NCI-H146 (cell line): ENCODE measurements around the gene SPO11.

Experiments used
- DNase-seq: peaks from one replicate; lab custom pipeline; 2025; lab: John Stamatoyannopoulos, UW

SPO11 gene, protein sequence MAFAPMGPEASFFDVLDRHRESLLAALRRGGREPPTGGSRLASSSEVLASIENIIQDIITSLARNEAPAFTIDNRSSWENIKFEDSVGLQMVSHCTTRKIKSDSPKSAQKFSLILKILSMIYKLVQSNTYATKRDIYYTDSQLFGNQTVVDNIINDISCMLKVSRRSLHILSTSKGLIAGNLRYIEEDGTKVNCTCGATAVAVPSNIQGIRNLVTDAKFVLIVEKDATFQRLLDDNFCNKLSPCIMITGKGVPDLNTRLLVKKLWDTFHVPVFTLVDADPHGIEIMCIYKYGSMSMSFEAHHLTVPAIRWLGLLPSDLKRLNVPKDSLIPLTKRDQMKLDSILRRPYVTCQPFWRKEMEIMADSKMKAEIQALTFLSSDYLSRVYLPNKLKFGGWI

GRCh38 chr20:57329608-57330221 lies at the start of gene SPO11:
SPO11 (plus strand) TSS chr20:57329803; CDS start chr20:57329868, 65 bp downstream.
- DNase-seq, result no peak

GRCh38 chr20:57280221-57280620 lies 49.4 kb upstream of the SPO11 start:
- no peak for DNase-seq

GRCh38 chr20:57281900-57282299 lies 47.7 kb upstream of the SPO11 start:
- DNase-seq, result no peak

DNA sequence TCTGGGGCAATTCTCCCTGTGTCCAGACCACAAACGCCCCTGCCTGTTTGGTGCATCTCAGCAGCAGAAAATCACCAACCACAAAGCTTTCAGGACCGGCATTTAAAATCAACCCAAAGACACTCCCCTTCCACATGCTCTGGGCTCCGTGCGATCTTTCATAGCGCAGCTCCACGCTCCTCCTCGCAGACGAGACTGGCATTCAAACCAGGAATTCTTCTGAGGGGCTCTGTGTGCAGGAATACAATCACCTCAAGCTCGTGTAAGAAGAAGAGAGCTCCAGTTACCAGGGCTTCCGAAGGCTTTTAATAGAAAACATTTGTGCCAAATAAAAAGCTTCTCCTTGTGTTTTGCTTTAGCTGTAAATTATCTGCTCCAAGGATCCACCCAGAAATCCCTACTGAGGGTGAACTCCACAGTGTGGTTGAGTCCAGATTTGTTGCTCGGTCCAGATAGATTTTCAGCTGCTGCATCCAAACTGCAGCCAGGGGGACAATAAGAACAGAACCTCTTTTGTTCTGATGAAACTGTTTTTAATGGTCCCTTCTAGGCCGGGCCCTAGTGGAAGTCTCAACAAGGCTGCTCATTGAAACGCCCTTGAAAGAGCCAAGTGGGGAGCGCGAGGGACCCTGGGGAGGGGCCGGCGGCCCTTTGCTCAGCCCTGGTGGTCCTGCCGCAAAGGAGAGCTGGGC lies 46.8 kb upstream of the SPO11 start:
- no peak for DNase-seq

- no peak for DNase-seq
These were observed 45.7 kb upstream of the SPO11 start for GRCh38 chr20:57283860-57284259.

DNA sequence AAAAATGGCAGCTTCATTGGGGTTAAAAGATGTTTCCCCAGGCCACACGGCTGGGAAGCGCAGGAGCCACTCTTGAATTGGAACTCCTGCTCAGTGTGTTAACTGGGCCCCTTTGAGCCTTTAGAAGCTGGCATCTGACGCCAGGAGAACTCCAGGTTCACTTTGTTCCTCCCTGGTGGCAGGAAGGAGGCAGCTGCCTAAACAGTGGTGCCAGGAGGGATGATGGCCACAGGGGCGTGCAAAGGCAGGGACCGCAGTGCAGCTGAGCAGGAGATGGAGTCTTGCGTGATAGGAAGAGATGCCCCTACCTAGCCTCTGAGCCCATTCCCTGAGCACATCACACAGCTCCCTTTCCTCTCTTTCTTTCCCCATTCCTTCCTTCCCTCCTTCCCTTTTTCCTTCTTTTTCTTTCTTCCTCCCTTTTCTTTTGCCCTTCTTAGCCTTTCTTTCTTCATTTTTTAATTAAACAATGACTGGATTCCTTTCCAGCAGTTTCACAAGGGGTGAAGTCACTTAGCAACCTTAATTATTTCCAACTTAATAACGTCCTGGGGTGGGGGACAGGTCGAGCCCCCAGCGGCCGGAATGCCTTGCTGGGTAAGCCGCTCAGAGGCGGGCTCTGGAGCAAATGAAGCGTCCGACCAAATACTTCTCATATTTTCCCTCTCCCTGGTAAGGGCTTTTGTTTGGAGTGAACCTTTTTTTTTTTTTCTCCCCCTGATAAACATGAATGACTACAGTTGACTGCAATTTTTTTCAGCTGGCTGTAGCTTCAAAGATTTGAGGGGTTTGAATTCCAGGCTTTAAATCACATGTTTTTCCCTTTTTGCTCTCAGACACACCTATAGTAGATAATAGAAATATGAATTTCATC lies 42.4 kb upstream of the SPO11 start:
- no peak for DNase-seq

GRCh38 chr20:57287901-57288300 lies 41.7 kb upstream of the SPO11 start:
- DNase-seq, result no peak

DNA sequence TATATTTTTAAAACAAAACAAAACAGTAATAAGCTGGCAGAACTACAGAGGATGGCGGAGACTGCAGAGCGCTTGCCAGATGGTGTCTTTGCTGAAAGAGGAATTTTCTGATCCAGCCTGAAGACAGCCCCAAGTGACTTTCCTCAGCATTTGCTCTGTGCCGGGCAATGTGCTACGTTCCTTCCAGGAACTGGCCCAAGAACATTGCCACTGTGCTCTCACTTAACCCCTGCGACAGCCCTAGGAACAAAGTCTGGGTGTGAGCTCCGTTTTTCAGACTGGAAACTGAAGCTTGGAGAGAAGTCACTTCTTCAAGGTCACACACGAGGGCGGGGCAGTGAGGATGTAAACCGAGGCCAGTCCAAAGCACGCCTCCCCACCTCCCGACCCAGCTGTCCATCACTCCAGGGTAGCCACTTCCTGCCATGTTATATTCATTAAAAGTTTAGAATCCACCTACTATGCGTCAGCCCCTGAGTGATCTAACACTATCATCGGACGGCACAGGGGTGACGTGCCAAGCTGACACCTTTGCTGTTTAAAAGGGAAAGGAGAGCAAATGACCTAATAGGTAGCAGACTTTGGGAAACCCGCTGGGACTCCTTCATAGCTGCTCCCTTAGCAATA lies 40.8 kb upstream of the SPO11 start:
- DNase-seq, result no peak

- DNase-seq, result no peak
These were observed 40.0 kb upstream of the SPO11 start for GRCh38 chr20:57289391-57290177.

DNA sequence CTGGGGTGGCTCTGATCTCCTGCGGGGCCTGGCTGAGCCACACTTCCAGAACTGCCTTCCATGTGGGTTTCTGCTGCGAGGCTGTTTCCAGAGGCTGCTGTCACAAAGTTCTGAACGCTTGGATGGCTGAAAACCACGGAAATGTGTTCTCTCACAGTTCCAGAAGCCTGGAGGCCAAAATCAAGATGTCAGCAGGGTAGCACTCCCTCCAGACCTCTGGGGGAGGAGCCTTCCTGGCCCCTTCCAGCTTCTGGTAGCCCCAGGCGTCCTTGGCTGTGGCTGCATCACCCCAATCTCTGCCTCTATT lies 39.5 kb upstream of the SPO11 start:
- no peak for DNase-seq

DNA sequence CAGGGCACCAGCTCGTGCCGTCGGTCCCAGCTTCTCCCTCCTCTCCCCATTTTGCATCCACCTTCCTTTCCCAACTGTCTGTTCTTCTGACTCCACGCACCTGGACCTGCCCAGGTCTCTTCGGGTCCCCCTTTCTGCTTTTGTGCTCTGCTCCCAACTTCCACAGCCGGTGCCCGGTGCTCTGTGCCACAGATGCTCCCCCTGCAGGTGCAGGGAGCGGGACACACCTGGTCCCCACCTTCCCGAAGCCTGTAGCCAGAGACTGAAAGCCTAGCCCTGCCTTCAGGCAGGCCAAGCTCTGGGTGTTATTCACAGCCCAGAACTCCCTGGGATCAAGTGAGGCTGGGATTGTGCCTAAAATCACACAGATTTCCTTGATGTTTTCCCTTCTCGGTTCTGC lies 38.6 kb upstream of the SPO11 start:
- DNase-seq, result no peak

DNA sequence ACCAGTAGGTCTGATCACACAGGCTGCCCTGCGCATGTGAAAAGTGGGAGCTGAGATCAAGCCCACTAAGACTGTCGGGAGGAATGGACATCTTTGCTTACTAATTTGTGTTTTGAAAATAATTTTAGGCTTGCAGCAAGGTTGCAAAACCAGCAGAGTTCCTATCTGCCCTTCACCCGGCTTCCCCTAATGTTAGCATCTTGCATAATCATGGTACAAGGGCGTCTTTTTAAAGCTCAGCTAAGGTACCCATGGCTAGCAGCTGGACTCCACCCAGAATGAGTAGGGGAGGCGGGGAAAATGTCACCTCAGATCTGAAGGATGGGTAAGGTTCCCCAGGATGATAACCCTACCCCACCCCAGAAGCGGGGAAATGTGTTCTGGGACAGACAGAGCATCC lies 37.9 kb upstream of the SPO11 start:
- no peak for DNase-seq

- no peak for DNase-seq
These were observed 37.0 kb upstream of the SPO11 start for GRCh38 chr20:57292611-57293010.

DNA sequence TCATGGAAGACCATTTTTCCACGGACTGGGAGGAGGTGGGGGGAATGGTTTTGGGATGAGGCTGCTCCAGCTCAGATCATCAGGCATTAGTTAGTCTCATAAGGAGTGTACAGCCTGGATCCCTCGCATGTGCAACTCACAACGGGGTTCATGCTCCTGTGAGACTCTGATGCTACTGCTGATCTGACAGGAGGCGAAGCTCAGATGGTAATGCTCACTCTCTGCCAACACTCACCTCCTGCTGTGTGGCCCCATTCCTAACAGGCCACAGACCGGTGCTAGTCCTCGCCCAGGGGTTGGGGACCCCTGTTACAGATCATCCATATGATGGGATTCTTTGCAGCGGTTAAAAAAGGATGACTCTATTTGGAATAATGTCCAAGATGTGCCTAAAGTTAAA lies 35.6 kb upstream of the SPO11 start:
- DNase-seq, result no peak

GRCh38 chr20:57294550-57294949 lies 35.1 kb upstream of the SPO11 start:
- DNase-seq, result no peak

- DNase-seq, result no peak
These were observed 31.1 kb upstream of the SPO11 start for GRCh38 chr20:57298457-57298856.

DNA sequence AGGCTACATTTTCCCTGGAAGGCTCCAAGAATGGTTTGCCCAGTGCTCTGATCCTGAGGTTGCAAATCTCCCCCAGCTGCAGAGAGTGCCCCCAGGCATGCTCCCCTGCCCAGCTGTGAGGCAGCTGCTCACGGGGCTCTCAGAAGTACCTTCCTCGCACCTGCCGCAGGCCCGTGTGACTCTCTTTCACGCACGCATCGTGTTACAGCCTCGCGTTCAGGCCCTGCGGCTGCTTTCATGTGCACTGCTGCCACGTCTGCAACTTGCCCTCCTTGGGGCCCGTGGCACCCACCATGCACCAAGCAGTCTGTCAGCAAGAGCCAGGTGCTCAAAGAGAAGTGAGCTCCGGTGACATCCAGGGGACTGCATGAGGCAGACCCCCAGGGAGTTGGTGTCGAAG lies 28.6 kb upstream of the SPO11 start:
- no peak for DNase-seq

- DNase-seq, result no peak
These were observed 22.9 kb upstream of the SPO11 start for GRCh38 chr20:57306747-57307146.

DNA sequence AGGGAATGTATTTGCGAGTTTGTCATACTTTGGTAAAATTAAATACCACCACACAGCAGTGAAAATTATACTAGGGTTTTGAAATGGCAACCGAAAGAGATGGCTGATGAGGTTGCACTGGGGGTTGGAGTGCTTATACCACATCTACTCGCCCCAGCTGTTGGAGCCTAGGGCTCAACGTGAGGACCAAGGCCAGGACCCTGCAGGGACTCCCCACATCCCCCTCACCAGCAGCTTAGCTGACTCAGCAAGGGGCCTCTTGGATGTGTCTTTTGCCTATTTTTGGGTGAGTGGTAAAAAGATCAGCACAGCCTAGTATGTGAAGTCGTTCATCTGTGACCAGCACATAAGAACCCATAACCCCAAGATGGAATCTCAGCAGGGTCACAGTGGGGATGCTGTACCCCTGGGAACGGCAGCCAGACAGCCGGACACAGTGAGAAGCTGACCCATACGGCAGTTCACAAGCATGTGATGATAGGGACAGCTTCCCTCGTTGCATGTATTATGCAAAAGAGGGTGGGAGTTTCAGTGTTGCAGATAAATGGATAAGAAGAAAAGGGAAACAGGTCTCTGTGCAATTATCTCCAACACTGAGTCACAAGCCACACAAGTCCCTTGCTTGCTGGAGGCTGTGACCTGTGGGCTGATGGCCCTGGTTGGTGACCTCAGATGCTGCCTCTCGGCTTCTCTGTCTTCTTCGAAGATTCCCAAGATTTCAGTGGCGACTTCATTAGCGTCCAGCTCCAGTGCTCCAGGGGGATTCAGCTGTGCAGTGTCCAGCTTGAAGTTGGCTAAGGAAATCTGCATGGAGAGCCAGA lies 20.9 kb upstream of the SPO11 start:
- no peak for DNase-seq

DNA sequence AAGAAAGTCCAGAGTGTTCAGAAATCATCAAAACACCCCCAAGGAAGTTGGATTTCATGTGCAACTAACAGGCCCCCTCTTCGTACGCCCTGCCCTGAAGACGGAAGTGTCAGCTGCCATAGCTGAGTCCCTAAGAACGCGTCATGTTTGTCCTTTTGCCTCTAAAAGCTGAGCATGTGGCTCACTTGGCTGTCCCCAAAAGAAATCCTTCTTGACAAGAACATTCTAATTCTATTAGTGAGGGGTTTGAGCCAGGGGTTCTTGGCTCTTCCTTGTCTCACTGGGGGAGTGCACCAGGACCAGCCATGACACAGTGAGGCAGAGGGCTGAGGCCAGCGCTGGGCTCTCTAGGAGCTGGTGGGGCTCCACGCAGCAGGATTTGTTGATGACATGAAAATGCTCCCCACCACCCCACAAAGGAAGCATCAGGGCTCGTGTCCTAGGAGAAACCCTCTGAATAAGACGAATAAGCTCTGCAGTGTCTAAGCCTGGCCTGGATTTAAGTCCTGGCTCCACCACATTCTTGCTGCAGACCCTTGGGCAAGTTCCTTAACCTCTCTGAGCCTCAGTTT lies 20.0 kb upstream of the SPO11 start:
- no peak for DNase-seq
